ENCODE measurements around the gene SLC26A2. TPM values are rescaled to one million over a fixed set of nuclear protein-coding genes. Genes with fewer than 3 reads are reported as not detected.

The SLC26A2 gene
- total RNA-seq, 1 donor from 2014 or later = 14.2 TPM

DNA sequence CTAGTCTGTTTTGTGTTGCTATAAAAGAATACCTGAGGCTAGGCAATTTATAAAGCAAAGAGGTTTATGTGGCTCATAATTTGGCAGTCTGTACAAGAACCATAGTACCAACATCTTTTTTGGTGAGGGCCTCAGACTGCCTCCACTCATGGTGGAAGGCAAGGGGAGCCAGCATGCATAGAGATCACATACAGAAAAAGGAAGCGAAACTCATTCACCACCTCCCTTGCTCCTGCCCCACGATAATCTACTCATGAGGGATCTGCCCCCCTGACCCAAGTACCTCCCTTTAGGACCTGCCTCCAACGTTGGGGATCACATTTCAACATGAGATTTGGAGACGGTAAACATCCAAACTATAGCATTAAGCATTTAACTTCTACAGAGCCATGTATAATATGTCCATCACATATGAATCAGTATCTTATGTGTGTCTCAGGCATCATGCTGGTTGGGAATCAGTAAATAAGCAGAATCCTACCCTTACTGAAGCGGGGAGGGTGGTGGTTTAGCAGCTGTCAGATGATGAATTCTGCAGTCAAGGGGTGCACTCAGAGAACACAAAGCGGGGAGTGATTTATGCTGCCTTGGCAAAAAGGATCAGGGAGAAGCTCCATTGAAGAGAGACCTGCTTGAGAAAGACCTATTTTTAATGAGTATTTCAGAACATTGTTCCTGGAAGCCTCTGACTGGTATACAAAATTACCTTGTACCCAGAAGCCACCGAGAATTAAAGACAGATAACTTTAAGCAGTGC is 74.8 kb downstream of the SLC26A2 start:
- DNase-seq (ENCODE audit: low read depth) = no peak

DNA sequence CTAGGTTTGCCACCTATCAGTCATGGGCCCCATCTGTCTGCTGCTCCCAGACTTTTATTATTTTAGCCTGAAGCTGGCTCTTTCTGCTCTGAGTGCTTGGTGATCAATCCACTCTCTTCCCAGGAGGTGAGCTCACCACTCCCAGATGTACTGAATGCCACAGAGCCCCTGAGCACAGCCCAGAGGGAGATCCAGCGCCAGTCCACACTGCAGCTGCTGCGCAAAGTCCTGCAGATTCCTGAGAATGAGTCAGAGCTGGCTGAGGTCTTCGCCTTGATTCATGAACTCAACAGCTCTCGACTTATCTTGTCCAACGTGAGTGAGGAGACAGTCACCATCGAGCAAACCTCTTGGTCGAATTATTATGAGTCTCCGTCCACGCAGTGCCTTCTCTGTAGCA is 76.0 kb downstream of the SLC26A2 start:
- peak; percentile 98 for DNase-seq (ENCODE audit: low read depth)

Other genes with a start within 250 kb of the SLC26A2 start
- 1.8 and 2.5 TPM in 2 replicates for gene PPARGC1B, start 230.4 kb upstream of the SLC26A2 start, total RNA-seq
- gene PDE6A, start 16.0 kb upstream of the SLC26A2 start, total RNA-seq = 0.35 and 0.47 TPM in 2 replicates
- 5.0 and 6.7 TPM in 2 replicates for gene TIGD6, start 39.9 kb downstream of the SLC26A2 start, total RNA-seq
- gene HMGXB3, start 40.0 kb downstream of the SLC26A2 start, total RNA-seq = 43.3 and 48.1 TPM in 2 replicates
- gene CSF1R, start 125.8 kb downstream of the SLC26A2 start, total RNA-seq = not detected in 2 replicates
- 26.1 and 34.0 TPM in 2 replicates for gene PDGFRB, start 195.1 kb downstream of the SLC26A2 start, total RNA-seq
- gene CDX1, start 206.0 kb downstream of the SLC26A2 start, total RNA-seq = 0.36 TPM in 1 of 2 replicates, not detected in the other
- gene SLC6A7, start 229.3 kb downstream of the SLC26A2 start, total RNA-seq = 0.10 TPM in 1 of 2 replicates, not detected in the other